Panc1 (cell line): ENCODE data around the gene DPYD. TPM values are rescaled to one million over a fixed set of nuclear protein-coding genes. Genes with fewer than 3 reads are reported as not detected.

Experiments
- ATAC-seq: fragments of 200-7000 bp; cut with Tn5 transposase; 2 replicates; pipeline ENCODE4 v1.9.1; 2020; ENCODE audit warnings: mild to moderate bottlenecking, moderate library complexity
- BruUV-seq: library from RNA; stranded (reverse); fragments of 400-500 nt; replicated peaks from 2 replicates; lab custom pipeline; 2021; lab: Mats Ljungman, UMichigan
- CTCF ChIA-PET: fragments of 300-600 bp; sonication (Branson Sonifier 250); formaldehyde crosslinking; loops from one replicate; lab custom pipeline; 2022; ENCODE audit warnings: antibody characterized with exemption; lab: Charles Lee
- POLR2A ChIA-PET: fragments of 300-600 bp; sonication (Branson Sonifier 250); formaldehyde crosslinking; loops from one replicate; lab custom pipeline; 2022; ENCODE audit warnings: antibody characterized with exemption; lab: Charles Lee
- DNase-seq: peaks from one replicate; pipeline ENCODE4 v3.0.0-alpha.2; 2010; ENCODE audit warnings: low read depth, low spot score
- H3K27ac ChIP-seq: 2 replicates; pipeline ENCODE4 v1.5.1; 2011; ENCODE audit warnings: mild to moderate bottlenecking, low read length, inconsistent platforms
- H3K27me3 ChIP-seq: fragments of 200-500 bp; sonication (Bioruptor generic); 2 replicates; pipeline ENCODE4 v1.6.0; 2014; ENCODE audit warnings: low read length, inconsistent platforms; ENCODE audit not compliant: control insufficient read depth, insufficient read depth
- H3K36me3 ChIP-seq: fragments of 200-500 bp; sonication (Bioruptor generic); 2 replicates; pipeline ENCODE4 v1.5.1; 2014; ENCODE audit warnings: inconsistent platforms, mild to moderate bottlenecking, low read length, moderate library complexity; ENCODE audit not compliant: control insufficient read depth, insufficient read depth
- H3K4me1 ChIP-seq: 2 replicates; pipeline ENCODE4 v1.5.1; 2011; ENCODE audit warnings: inconsistent platforms, mild to moderate bottlenecking, low read length, moderate library complexity; ENCODE audit not compliant: control insufficient read depth, insufficient read depth
- H3K4me3 ChIP-seq, 2 experiments: 2 replicates each; pipeline ENCODE4 v1.5.1; 2011 to 2012; ENCODE audit warnings: low read depth in 2 of 2, low read length in 2 of 2, mild to moderate bottlenecking in 2 of 2, inconsistent platforms in 1 of 2, moderate library complexity in 1 of 2
- H3K9me3 ChIP-seq: fragments of 200-500 bp; sonication (Bioruptor generic); 2 replicates; pipeline ENCODE4 v1.5.1; 2014; ENCODE audit warnings: low read depth, mild to moderate bottlenecking, inconsistent platforms, low read length, moderate library complexity; ENCODE audit not compliant: control insufficient read depth, insufficient read depth
- CTCF ChIP-seq: fragments of 450-650 bp; IDR thresholded peaks from 2 replicates; pipeline ENCODE4 v1.5.1; 2017; ENCODE audit warnings: mild to moderate bottlenecking
- POLR2AphosphoS5 ChIP-seq: IDR thresholded peaks from 2 replicates; pipeline ENCODE4 v1.6.1; 2012; ENCODE audit warnings: mild to moderate bottlenecking, low read depth, low read length, moderate library complexity
- SIN3A ChIP-seq: IDR thresholded peaks from 2 replicates; pipeline ENCODE4 v1.6.1; 2012; ENCODE audit warnings: low read depth, mild to moderate bottlenecking, low read length, moderate library complexity, borderline replicate concordance; ENCODE audit not compliant: insufficient read depth
- TCF7L2 ChIP-seq: IDR thresholded peaks from 2 replicates; pipeline ENCODE4 v1.6.1; 2011; ENCODE audit warnings: mild to moderate bottlenecking, low read depth, low read length, inconsistent platforms
- in situ Hi-C: cut with HindIII; loops from 2 replicates; pipeline ENCODE4 v1.10.0; 2016; ENCODE audit warnings: low sequenced_read_pairs, low pct_unique_long_range_greater_than_20kb
- intact Hi-C: fragments of 100-400 bp; cut with micrococcal nuclease; formaldehyde crosslinking; loops from one replicate; pipeline ENCODE4 v1.10.0; 2022; ENCODE audit not compliant: unreplicated experiment
- total RNA-seq: library from RNA; stranded (reverse); gene quantifications from one replicate; pipeline ENCODE4 v1.2.1, GENCODE V29; 2021; ENCODE audit not compliant: unreplicated experiment
- TF ChIP-seq, protein P1 (sequence below), 2 experiments: IDR thresholded peaks; 2 replicates each; pipeline ENCODE4 v1.6.1; 2011 to 2012; ENCODE audit warnings: low read depth in 2 of 2, control low read depth in 1 of 2, low read length in 1 of 2, mild to moderate bottlenecking in 1 of 2, moderate library complexity in 1 of 2; ENCODE audit not compliant: insufficient read depth in 1 of 2

Gene DPYD
- total RNA-seq, 1 experiment from 2014 or later, result 2.0 TPM

DNA sequence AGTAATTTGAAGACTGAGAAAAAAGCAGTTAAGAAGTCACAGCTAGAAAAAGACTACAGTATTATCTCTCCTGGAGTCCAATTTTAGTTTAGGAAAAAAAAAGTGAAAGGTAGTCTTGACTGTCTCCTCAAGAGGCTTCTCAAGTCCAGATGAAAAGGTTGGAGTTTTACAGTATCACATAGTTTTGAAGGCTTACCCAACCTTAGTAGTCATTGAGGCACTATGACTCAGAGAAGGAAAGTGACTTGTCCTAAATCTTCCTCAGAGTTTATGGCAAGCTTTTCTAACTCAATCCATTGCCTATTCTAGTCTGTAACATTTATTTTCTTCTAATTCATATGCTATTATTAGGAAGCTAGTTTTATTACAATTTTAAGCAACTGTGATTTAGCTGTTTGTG is 174.9 kb downstream of the DPYD start:
- H3K27me3 ChIP-seq, result no peaks in the 10 kb centered on the region
- intact Hi-C loops, result no loop called here
- H3K27ac ChIP-seq, result no peak overlapping the region
- in situ Hi-C loops, result no loop called here
- H3K9me3 ChIP-seq, result no peaks in the 10 kb centered on the region
- CTCF ChIA-PET, result no interaction called here
- DNase-seq (no peak), ATAC-seq (no peak)
- BruUV-seq, result no TSS peak
- no peaks in the 10 kb centered on the region for H3K4me1 ChIP-seq
- TF ChIP-seq, protein P1, sequence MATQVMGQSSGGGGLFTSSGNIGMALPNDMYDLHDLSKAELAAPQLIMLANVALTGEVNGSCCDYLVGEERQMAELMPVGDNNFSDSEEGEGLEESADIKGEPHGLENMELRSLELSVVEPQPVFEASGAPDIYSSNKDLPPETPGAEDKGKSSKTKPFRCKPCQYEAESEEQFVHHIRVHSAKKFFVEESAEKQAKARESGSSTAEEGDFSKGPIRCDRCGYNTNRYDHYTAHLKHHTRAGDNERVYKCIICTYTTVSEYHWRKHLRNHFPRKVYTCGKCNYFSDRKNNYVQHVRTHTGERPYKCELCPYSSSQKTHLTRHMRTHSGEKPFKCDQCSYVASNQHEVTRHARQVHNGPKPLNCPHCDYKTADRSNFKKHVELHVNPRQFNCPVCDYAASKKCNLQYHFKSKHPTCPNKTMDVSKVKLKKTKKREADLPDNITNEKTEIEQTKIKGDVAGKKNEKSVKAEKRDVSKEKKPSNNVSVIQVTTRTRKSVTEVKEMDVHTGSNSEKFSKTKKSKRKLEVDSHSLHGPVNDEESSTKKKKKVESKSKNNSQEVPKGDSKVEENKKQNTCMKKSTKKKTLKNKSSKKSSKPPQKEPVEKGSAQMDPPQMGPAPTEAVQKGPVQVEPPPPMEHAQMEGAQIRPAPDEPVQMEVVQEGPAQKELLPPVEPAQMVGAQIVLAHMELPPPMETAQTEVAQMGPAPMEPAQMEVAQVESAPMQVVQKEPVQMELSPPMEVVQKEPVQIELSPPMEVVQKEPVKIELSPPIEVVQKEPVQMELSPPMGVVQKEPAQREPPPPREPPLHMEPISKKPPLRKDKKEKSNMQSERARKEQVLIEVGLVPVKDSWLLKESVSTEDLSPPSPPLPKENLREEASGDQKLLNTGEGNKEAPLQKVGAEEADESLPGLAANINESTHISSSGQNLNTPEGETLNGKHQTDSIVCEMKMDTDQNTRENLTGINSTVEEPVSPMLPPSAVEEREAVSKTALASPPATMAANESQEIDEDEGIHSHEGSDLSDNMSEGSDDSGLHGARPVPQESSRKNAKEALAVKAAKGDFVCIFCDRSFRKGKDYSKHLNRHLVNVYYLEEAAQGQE (IDR thresholded peaks at IDR 0.05; ENCODE audit: insufficient read depth in 1 of 2, low read depth in 2 of 2, low read length in 1 of 2), result no peak
- TF ChIP-seq SIN3A (no peak), TCF7L2 (no peak), CTCF (no peak), POLR2AphosphoS5 (no peak)
- no peaks in the 10 kb centered on the region for H3K36me3 ChIP-seq
- POLR2A ChIA-PET, result no interaction called here
- H3K4me3 ChIP-seq, result no peak overlapping the region

GRCh38 chr1:97744977-97745376 is 175.9 kb downstream of the DPYD start:
- no TSS peak for BruUV-seq
- ChIA-PET POLR2A (no interaction called here), CTCF (no interaction called here)
- in situ Hi-C loops, result no loop called here
- Histone ChIP-seq H3K27me3 (no peaks in the 10 kb centered on the region), H3K4me1 (no peaks in the 10 kb centered on the region), H3K9me3 (no peaks in the 10 kb centered on the region), H3K27ac (no peak overlapping the region), H3K4me3 (no peak overlapping the region), H3K36me3 (no peaks in the 10 kb centered on the region)
- no peak for TF ChIP-seq TCF7L2
- no peak for TF ChIP-seq CTCF
- TF ChIP-seq SIN3A, result no peak
- TF ChIP-seq POLR2AphosphoS5, result no peak
- TF ChIP-seq, protein P1 (IDR thresholded peaks at IDR 0.05; ENCODE audit: insufficient read depth in 1 of 2, low read depth in 2 of 2, low read length in 1 of 2), result no peak
- DNase-seq (no peak), ATAC-seq (no peak)
- intact Hi-C loops, result no loop called here
